HG03342 (cell line): Measurements from ENCODE around the gene KCNK7.

Source experiments
- ATAC-seq: cut with Tn5 transposase; IDR thresholded peaks from one replicate; pipeline ENCODE4 v1.9.1; 2021; ENCODE audit warnings: mild to moderate bottlenecking, moderate library complexity; ENCODE audit not compliant: unreplicated experiment

The KCNK7 gene

DNA sequence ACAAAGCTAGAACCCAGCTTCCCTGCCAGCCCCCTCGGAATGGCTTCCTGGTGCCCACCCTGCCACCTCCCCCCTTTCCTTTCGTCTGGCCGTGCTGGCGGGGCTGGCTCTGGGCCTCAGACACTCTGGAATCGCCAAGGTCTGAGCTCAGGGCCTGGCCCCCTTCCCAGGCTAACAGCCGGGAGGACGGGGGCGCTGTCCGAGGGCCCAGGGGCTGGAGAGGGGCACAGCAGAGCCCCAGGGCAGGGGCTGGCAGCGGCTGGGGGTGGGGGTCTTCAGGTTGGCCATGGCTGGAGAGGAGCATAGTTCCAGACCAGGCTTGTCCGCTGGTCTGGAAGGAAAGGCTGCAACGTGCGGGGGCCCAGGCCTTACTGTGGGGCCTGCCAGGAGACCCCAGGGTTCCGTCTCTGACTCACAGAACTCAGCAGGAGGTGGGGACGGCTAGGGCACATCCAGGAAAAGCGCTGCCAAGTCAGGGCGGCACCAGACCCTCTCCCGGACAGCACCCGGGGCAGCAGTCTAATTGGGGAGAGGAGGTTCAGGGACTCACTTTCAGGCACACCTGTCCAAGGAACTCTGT is 36.6 kb downstream of the KCNK7 start:
- ATAC-seq = no peak

DNA sequence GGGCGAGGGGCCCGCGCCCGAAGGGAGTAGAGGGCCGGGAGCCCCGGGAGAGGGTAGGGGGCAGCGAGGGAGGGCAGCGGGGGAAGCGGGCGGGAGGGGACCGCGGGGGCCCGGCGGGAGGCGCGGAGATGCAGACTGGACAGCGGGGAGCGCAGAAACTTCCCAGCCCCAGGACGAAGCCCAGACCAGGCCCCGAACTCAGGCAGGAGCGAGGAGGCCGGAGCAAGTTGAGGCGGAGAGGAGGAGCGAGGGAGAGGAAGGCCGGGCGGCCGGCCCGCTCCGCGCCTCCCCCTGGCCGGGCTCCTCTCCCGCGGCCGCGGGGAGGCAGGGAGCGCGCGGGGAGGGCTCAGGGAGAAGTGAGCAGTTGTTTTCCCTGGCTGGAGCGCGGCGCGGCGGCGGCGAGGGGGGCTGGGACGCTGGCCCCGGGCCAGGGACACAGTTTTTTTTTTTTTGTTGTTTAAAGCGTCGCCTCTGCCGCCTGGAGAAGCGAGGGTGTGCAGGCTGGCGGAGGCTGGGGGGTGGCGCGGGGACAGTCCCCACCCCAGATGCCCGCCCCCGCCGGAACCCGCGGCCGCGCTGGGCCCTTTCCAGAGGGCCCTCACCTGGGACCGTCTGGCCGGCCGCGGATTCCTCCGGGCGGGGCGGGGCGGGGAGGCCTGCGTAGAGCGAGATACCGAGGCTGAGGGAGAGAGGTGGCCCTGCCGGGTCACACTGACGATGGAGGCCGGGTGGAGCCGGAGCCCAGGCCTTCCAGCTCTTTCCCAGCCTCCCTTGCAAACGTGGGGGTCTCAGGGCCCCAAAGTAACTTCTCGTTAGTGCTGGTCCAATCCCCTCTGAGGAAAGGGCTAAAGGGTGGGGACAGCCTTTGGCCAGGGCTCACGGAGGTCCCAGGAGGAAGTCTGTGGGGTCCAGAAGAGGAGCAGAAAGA is 37.3 kb downstream of the KCNK7 start, which contains the start of gene LTBP3:
Gene LTBP3, minus strand, starts transcription at position 358 of the 928 bp plus-strand sequence. CDS start 400 bp downstream, outside the sequence.
- no peak for ATAC-seq

DNA sequence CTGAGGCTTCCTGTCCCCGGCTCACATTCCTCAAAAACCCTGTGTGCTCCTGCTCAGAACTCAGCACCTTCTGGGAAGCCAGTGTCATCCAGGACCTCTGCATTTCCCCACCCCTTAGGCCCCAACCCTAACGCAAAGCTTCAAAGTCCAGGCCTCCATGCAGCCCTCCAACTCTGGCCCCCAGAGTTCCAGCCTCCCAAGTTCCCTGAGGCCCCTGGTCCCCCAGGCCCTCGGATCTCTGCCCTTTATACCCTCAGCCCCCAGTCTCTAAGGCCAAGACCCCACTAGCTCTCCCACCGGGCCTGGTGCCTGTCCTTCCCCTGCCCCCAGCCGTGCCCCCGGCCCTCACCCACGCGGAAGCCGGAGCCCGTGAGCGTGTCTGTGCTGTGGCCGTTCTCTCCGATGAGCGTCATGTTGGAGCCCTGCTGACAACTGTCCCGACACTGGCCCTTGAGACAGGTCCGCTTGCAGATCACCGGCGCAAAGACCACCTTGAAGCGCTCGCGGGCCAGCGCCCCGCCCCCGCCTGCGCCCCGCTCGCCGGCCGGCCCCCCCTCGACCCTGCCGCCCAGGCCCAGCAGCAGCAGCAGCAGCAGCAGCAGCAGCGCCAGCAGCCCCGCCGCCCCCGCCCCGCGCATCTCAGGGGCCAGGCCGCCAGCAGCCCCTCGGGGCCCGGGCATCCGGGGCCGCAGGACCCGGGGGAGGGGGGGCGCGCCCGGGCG is 38.2 kb downstream of the KCNK7 start:
- no peak for ATAC-seq

DNA sequence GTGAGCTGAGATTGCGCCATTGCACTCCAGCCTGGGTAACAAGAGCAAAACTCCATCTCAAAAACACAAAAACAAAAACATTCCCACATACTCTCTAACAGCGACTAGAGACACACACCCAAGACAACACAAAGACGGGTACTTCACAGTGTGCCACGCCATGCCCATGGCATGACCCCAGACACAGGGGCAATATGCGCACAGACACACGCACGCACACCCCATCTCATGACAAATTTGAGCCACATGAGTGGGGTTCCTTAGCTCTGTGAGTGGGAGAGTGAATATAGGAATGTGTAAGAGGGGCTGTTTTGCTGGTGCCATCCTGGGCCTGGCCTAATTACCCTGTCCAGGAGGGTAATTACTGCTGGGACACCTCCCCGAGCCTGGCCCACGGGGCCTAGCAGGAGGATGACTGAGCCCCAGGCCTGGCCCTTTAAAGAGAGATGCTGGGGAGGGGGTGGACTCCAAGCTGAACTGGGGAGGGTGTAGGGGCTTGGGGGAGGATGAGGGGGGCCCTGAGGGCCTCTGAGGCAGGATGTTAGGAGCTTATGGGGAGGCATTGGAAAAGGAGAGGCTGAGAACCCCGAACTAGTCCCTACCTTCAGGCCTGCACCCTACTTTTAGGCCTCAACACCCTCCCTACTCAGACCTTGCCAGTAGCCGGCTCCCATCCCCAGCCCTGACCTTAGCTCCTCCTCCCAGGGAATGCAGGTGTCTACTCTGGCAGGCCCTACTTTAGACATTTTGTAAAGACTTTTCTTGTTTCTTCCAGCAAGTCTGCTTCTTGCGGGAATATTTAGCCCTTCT is 38.9 kb downstream of the KCNK7 start:
- ATAC-seq = no peak

DNA sequence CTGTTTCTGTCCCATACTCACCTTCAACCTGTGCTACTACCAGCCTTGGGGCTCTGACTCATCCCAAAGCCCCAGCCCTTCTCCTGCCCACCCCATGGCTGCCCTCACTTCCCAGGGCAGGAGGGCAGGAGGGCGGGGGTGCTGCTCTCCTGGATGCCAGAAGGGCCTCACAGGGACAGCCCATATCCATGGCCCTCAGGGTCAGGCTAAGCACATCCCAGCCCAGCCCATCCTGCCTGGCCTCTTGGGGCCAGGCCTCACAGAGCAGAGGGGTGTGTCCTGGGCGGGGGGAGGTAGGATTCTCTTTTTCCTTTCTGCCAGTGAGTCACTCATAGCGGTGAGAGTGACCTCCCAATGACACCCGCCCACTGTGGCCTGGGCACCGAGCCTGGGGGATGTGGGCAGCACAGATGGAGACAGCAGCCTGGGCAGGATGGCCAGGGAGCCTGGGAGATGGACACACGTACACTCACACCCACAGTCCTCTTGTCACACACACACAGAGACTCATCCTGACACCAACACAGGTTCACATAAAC is 39.8 kb downstream of the KCNK7 start:
- ATAC-seq = no peak

DNA sequence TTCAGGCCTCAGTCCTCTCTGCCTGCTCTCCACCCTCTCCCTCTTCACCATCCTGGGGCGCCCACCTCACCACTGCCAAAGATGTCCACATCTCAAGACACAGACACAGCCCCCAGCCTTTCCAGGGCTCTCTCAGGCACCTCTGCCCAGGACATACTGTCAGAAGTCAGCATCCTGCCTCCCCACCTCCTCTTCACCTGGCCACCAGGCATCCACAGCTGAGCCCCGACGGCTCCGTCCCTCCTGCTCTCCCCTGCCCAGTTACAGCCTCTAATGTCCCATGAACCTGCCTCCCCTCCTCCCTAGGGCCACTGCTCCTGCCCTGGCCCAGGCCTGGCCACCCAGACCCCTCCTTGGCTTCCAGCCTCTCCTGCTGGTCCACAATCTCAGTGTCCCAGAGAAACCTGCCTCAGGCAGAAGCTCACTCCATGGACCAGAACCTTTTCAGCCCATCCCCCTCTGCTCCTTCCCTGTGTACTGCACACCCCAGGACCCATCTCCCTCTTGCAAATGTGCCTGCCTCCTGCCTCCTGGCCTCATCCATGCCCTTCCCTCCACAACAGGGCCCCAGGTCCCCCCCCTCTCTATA is 40.7 kb downstream of the KCNK7 start:
- ATAC-seq = no peak

DNA sequence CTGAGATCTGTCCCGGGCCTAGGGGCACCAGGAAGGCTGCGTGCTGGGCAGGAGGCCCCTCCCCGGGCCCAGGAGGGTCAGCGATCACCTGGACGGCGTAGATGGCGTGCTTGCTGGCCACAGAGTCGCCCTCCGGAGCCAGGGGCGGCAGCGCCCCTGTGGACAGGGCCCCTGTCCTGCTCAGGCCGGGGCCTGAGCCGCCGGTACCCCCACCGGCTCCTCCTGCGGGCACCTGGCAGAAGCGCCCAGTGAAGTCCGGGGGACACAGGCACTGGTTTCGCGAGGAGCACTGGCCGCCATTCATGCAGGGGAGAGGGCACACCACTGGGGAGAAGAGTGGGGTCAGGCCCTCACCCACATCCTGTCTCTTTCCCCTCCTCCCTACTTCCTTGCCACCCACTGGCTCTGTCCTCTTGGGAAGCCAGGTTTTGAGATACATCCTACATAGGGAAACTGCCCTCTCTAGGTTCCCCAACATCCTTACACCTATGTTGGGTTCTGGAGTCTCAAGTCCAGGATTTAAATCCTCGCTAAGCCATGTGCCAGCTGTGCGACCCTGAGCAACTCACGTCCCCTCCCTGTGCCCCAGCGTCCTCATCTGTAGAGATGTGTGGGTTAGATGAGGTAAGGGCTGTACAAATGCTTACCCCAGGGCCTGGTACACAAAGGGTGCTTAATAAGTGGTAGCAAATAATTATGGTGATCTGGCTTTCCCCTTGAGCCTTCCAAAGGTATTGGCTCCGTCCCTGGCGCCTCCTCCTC is 41.4 kb downstream of the KCNK7 start:
- no peak for ATAC-seq

DNA sequence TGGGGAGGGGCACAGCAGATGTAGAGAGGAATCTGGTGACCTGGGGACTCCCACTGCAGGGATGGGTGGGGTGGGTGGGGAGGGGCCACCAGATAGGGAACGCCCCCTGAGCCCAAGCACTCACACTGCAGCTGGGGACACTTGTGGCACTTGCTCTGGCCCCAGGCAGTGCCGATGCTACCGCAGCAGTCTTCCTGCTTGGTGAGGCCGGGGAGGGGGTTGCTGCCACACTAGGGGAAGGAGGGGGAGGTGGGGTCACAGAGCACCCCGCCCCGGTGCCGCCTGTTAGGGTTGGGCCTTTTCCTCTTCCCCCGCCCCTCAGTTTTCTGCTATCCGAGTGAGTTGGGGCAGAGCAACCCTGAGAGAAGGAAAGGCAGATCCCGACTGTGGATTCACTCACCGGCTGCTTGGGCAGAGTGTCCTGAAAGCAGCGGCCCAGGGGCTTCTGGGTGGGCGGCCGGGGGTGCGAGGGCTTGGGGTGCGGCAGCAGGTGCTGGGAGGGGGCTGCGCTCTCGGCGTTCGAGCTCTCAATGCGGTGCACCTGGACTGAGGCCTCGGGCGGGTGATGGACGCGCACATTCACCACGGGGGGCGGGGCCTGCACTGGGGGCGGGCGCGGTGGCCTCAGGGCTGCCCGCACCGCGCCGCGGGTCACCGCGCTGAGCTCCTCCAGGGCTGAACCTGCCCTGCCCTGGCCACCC is 42.1 kb downstream of the KCNK7 start:
- ATAC-seq = no peak

DNA sequence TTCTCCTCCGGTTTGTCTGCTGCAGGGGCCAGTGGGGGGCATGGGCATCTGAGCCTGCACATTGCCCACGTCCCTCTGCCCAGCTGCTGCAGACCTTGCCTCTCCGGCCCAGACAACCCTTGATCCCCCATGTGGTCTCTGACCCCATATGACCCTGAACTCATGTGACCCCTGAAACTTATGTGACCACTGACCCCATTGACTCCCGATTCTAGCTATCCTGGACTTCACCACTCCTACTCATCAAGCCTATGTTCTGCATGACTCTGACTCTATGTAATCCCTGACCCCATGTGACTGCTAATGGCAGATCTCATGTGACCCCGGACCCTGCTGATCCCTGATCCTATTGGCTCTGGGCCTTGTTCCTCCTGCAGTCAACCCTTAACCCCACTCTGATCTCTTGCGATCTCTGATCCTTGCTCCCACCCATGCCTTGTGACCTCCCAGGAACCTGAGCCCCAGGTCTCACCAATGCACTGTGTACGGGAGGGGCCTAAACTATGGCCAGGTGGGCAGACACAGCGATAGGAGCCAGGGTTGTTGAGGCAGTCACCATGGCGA is 43.1 kb downstream of the KCNK7 start:
- no peak for ATAC-seq

DNA sequence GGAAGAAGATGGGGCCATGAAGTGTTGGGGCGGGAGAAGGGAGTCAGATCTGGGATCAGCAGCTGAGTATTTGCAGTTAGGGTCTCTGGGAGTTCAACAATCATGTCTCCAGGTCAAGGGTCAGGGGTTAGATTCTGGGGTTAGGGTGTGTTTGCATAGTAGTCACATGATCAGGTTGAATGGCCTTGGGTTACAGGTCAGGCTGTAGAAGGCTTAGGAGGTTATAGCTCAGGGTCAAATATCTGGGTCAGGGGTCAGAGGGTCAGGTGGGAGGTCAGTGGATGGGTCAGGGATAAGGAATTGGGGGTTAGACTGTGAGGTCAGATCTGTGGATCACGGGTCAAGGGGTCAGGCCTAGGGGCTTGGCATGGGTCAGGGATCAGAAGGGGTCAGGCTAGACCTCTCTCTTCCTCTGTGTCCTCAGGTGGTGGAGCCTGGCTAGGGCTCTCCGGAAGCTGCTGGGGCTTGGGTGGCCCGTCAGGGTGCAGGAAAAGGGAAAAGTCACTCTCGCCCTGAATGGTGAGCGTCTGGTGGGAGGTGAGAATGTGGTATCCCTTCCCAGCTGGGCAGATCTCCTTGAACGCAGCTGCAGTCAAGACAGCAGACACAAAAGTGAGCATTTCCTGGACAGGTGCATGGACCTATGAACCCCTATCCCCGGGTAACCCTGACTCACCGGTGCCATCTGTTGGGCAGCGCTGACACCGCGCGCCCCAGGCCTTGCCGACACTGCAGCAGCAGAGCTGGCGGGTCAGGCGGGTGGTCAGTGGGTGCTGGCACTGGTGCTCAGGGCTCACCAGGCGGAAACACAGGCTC is 43.8 kb downstream of the KCNK7 start:
- ATAC-seq = no peak

DNA sequence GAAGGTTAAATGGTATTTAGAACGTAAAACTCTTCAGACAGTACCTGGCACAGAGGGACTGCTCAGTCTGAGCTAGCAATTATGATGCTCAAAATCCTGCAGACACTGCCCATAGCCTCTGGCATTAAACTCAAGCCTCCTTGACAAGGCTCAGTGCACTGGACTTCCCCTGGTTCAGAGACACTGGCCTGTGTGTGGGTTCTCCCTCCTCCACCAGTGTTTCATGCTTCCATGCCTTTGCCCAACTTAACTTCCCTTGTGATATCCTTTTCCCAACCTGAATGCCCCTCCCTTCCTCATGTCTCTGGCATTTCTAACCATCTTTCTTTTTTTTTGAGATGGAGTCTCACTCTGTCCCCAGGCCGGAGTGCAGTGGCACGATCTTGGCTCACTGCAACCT is 46.5 kb downstream of the KCNK7 start:
- no peak for ATAC-seq

DNA sequence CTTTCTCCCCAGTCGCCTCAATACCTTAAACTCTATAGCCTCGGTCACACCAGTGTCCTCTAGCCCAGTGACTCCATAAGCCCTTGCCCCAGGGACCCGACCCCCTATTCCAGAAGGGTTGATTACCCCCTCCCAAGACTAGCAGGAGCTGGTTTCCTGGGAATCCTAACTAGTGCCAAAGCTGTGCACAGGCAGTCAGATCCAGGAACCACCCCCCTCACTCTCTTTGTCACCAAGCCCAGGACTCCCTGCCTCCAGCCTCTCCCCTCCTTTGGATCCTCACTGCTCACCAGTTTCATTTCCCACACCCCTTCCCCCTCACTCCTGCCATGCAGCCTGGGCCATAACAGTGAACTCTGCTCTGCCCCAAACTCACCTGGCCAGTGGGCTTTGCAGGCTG is 47.2 kb downstream of the KCNK7 start:
- ATAC-seq = no peak

DNA sequence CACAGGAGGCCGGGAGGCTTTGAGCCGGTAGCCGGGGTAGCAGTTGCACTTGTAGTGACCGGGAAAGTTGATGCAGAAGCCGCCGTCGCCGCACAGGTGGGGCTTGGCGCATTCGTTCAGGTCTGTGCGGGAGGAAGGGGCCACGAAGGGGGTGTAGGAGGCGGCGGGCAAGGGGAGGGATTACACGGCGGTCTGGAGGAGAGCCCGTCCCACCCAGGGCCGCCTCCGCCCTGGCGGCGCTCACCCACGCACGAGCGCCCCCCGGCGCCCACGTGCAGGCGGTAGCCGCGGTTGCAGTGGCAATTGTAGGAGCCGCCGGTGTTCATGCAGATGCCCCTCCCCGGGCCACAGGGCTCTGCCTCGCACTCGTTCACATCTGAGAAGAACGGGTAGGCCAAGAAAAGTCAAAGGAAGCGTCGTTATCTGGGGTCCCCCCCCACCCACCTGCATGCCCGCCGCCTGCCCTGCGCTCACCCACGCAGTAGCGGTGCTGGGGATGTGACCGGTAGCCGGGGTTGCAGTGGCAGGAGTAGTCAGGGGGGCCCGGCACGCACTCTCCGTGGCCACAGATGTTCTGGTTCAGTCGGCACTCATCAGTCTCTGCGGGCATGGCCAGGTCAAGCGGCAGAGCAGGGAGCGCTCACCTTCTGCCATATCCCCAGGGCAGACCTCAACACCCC is 48.0 kb downstream of the KCNK7 start:
- ATAC-seq = no peak

DNA sequence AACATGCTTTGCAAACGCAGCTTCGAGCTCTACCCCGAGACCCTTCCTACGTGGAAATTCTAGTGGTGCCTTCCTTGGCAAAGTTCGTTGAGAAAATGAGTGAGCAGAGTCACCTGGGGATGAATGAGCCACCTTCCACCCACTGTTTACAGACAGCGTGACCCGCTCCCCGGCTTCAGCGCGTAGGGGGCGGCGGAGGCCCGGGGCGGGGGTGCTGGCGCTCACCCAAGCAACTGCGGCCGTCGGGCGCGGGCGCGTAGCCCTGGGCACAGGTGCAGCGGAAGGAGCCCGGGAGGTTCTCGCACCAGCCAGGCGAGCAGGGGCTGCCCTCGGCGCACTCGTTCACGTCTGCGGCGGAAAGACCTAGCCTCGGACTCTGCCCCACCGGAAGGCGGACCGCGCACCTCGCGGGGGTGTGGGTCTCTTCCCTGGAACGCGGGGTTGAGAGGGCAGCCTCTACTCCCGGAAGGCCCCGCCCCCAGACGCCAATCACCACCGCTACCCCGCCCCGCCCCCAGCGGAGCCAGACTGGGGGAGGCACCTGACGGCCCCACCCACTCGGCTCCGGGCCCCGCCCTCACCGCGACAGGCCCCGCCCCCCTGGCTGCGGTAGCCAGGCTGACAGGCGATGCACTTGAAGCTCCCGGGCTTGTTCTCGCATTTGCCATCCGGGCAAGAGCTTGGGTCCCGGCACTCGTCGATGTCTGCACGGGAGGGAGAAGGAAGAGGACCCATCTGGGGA is 49.2 kb downstream of the KCNK7 start:
- peak; percentile 68 for ATAC-seq

DNA sequence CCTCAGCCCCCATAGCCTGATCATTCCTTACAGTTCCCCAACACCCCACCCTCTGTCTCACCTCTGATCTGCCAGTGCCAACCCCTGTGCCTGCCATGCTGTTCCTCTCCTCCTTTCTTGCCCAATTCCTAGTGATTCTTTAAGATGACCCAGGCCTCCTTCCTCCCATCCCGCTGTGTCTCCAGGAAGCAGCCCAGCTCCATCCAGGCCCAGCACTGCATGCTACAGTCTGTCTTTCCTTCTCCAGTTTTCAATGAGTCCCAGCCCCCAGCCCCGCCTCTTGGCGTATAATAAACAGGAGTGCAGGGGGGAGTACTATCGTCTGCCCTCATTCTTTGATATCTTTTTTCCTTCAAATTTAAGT is 49.8 kb downstream of the KCNK7 start:
- ATAC-seq = no peak
